GM19372 (cell line): ENCODE data around the gene NOL4L.
"Not testable (repeated sequence)": the region's sequence is repeated elsewhere in the genome, so short reads cannot be mapped to it uniquely, and the experiment has no call there.

Experiments
- ATAC-seq: cut with Tn5 transposase; IDR thresholded peaks from one replicate; pipeline ENCODE4 v1.9.1; 2021; ENCODE audit warnings: mild to moderate bottlenecking, low read depth, moderate library complexity; ENCODE audit not compliant: unreplicated experiment

NOL4L gene

DNA sequence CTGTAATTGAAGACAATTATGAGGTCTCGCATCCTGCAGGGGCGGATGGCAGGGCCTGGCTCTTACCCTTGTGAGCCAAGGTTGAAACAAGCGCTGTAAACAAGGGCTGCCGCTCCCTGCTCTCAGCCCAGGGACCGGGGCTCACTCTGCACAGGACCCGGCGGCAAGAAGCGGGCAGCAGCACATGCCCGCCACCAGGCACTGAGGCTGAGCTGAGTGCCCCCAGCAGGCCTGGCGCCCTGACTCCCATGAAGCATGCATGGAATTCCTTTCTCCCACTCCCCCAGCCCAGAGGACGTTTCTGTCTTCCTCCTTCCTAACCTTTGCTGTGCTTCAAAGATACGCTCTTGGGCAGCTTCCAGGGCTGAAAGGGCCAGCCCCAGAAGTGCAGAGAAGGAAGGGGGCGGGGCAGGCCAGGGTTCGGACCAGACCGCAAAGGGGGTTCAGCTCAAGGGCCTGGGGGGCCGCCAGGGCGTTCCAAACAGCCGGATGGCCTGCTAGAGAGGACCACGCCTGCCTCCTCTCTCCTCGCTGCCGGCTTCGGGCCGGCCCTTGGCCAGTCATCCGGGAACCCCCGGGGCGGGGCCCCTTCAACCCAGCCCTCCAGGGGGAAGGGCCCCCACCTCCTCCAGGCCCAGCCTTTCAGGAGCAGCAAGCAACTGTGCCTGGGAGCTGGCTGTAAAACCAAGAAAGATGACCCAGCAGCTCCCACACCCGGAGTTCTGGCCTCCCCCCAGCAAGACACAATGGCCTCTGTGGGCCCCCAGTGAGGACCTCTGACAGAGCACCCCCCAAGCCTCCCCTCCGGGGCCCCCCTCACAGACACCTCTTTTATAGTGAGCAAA lies 109.9 kb downstream of the NOL4L start:
- ATAC-seq: no peak

DNA sequence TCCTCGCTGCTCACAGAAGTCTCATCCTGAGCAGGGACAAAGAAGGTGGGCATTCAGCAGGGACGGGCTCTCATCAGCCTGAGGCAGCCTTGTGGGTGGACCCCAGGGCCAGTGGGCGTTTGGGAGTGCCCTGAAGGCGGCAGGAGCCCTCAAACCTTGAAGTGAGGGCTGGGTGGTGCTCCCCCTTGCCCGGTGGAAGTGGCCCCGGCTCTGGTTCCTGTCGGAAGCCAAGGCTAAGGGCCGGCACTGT lies 110.5 kb downstream of the NOL4L start:
- no peak for ATAC-seq

DNA sequence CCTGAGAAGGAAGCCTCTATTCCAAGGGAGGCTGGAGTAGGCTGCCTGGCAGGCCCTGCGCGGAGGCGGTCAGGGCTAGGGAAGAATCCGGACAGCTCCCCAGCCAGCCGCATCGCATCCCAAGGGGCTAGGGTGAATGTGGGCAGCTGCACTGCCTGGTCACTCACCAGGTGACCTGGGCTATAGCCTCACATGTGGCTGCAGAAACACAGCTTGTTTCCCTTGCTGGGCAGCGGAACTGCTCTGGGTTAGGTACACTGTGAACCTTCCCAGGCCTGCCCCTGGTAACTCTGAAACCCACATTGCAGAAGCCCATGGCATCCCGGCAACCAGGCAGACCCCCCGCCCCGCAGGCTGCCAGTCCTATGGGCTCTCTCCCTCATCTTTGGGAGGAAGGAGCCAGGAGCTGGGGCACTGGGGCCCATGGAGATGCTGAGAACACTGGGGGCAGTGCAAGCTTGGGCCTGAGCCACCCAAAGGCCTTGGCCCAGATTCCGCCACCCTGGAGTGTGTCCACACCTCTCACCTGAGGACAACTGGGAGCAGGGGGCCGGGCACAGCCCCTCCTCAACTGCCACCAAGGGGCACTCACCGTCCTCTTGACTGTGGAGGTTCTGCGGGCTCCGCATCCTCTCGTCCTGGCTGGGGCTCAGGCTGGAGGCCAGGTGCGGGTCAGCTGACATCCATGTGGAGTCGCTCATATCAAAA lies 111.0 kb downstream of the NOL4L start:
- ATAC-seq: no peak

DNA sequence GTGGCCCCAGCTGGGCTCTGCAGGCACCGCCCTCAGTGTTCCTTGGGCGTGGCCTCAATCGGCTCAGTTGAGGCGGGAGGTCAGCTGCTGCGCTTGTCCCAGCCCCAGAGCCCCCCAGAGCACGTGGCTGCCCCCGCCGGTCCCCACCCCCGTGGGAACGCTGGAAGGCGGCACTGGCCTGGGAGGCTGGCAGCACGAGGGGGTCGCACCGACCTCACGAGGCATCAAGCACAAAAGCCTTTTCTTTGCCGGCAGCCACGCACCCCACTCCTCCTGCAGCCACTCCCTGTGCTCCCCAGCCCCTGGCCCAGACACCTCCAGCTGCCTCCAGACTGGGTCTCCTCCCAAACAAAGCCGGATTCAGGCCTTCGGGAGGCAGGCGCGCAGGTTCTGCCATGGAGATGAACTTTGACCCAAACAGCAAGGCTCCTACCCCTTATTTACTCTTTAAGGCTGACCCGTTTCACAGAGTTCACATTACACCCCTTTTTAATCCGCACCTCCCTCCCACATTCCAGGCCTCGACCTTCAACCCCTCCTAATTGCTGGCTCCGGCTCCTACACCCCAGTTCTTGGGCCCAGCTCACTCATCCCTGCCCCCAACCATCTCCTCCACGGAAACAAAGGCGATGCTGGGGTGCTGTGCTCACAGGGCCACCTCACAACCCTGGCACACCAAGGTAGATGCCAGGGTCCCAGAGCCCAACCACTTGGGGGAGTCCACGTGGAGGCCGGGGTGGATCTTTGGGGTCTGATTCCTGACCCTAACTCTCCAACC lies 111.7 kb downstream of the NOL4L start:
- ATAC-seq: no peak

DNA sequence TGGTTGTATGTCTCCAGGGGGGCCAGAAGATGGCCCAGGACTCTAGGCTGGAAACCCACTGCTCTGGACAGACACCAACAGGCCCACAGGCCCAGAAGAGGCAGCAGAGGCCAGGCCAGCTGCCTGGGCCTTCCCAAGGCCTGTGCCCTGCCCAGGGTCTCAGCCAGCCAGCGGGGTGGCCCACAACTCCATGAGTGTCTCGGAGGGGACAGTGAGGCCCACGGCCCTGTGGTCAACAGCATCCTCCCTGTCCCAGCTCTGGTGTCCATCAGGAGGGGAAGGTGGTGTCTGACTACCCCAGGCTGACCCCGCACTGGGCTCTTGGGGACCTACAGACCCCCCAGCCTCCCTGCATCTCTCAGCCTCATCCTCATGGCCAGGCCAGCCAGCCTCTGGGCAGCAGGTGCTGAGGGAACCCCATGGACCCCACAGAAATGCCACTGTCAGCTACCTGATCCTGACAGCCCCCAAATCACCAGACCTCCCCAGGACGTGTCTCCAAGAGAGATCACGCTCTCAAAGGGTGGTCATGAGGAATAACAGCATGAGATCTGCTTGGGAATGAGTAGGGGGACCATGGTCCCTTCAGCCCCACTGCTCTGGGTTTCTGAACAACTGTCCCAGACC lies 112.4 kb downstream of the NOL4L start:
- no peak for ATAC-seq

DNA sequence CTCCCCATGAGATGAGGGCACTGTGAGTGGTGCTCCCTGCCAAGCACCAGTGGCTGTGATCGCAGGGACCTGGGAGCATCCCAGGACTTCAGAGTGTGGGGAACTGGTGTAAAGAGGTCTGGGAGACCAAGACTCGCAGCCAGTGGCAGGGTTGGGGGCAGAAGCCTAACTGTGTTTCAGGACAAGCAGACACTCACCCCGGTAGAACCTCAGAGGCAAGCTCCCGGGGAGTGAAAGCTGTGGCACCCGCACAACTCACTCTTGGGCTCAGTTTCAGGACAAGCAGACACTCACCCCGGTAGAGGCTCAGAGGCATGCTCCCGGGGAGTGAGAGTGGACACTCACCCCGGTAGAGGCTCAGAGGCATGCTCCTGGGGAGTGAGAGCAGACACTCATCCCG lies 114.2 kb downstream of the NOL4L start:
- ATAC-seq: no peak

DNA sequence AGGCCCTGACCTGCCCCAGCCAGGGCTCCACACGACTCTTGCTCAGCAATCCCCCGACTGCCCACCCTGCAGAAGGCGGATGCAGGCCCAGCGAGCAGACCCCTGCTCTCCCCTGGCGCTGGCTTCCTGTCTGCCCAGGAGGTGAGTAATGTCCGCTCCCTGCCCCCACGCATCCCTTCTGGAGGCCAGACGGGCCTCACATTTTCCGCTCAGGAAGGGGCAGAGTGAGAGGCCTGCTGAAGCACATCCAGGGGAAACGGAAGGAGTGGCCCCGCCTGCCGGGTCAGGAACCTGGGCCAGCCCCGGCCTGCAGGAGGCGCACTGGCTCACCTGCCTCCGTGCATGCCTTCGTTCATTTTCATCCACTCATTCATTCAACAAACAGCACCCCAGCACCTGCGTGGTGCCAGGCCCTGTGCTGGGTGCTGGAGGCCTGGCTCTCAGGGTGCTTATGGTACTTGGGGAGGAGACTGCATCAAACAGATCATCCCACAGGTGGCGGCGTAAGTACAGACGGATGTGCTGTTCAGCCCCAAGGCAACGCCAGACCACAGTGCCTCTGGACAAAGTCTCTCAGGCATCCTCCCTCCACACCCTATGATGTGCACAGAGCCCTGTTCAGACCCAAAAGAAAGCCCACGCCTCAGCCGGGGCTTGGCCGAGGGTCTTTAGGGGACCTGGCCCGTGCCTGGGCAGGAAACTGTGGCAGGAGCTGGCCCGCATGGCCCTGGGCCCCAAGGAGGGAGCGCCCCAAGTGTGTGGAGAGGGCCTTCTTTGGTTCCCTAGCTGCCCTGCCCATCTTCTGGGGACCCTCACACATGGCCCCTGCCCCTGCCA lies 114.9 kb downstream of the NOL4L start:
- no peak for ATAC-seq

DNA sequence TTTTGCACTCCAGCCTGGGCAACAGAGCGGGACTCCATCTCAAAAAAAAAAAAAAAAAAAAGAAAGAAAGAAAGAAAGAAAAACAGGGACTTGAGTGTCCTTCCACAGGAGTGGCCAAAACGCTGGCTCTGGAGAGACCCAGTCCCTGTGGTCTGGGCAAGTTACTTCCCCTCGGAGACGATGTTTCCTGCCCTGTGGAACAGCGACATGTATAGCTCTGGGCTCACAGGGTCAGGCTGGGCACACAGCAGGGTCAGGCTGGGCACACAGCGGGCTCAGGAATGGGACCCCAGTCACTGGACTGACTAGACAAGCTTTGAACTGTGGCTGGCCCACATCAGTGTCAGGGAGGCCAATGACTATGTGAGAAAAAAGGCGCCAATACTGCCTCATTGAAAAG lies 116.3 kb downstream of the NOL4L start:
- ATAC-seq: no peak

DNA sequence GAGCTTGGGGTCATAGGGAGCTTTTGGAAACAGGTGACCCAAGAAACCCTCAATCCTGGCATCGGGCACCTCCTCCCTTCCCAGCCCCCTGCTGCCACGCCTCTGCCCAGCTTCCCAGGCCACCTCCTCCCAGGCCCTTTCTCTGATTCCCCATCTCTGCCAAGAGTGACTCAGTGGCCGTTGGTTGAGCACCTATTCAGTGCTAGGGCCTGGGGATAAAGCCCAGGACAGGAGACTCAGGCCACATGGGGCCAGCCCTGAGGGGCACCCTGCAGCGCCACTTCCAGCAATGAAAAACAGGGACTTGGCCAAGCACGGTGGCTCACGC lies 116.9 kb downstream of the NOL4L start:
- no peak for ATAC-seq

DNA sequence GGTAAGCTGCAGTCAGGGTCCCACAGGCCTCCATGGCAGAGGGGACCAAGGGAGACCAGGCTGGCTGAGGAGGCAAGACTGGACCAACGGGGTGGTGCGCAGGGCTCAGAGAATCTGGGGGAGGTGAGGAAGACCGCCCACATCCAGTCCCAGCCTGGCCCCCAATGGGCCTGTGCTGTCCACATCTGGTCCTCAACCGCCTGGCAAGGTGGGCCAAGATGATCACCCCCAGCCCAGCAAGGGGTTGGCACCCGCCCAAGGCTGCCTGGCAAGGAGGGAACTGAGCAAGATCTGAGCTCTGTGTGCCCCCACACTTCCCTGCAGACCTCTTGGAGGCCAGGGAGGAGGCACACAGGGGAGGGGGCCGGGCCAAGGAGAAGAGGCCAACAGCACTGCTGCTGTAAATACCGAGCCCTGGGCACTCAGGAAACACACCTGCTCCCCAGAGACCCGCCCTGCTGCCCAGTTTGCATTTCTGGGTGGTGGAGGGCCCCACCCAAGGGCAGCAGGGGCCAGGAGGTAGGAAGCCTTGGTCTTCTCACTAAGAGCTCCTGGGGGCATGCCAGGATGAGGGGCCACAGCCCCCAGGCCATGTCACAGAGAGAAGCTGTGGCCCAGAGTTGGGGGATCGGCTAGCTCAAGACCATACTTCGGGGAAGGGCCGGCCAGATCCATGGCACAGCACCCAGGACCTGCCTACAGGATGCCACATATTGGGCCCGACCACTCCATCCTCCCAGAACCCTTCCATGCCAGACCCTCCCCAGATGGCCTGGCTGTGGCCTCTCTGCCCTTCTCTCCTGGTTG lies 117.4 kb downstream of the NOL4L start:
- ATAC-seq: no peak

DNA sequence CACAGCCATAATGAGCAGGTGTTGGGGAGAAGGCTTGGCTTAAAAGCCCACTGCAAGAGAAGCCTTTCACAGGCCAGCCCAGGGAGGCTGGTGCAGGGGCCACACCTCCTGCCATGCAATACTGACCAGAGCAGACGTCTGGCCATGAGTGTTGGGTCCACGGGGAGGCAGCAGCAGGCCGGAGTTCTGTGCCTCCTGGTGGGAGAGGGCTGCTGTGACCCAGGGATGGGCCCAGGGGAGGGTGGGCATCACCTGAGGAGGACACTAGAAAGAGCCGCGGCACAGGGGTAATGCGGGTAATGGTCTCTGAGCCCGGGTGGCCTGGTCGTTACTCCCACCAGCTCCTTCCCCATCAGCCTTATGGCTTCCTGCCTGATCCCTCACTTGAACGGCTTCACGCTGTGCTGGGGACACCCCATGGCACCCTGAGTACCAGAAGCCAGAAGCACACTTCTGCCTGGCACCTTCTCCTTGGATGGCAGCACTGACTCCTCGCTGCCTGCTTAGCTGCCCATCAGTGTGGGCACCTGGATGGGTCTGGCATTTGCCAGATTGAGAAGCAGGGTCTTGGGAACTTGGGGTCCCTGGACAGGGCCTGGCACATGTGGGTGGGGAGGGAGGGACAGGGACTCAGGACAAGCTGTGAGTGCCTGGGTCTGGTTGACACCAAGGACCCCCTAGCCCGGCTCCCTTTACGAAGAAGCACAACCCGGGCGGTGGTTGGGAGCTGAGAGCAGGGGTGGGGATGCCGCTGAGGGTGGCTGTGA lies 118.2 kb downstream of the NOL4L start:
- ATAC-seq: no peak

DNA sequence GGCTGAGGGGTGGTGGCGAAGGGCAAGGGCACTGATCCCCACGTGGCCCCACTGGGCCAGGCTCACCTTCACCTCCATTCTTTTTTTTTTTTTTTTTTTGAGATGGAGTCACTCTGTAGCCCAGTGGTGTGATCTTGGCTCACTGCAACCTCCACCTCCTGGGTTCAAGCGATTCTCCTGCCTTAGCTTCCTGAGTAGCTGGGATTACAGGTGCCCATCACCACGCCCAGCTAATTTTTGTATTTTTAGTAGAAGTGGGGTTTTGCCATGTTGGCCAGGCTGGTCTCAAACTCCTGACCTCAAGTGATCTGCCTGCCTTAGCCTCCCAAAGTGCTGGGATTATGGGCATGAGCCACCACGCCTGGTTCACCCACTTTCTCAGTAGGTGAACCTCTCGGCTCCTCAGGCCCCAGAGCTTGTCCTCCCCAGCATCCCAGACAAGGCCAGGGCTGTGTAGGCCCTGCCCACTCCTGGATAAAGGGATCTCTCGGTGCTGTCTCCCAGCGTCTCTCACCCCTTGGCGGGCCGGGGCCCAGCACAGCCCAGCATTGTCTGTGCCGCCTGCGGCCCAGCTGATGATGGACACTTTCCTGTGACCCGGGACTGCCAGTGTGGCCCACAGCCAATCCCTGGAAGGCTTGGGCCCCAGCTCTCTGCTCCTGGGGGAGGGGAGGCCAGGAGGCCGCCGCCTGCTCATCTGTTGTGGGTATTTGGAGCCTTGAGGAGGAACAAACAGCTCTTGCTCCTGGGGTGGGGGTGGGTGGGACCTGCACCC lies 119.0 kb downstream of the NOL4L start:
- not testable (repeated sequence) for ATAC-seq

DNA sequence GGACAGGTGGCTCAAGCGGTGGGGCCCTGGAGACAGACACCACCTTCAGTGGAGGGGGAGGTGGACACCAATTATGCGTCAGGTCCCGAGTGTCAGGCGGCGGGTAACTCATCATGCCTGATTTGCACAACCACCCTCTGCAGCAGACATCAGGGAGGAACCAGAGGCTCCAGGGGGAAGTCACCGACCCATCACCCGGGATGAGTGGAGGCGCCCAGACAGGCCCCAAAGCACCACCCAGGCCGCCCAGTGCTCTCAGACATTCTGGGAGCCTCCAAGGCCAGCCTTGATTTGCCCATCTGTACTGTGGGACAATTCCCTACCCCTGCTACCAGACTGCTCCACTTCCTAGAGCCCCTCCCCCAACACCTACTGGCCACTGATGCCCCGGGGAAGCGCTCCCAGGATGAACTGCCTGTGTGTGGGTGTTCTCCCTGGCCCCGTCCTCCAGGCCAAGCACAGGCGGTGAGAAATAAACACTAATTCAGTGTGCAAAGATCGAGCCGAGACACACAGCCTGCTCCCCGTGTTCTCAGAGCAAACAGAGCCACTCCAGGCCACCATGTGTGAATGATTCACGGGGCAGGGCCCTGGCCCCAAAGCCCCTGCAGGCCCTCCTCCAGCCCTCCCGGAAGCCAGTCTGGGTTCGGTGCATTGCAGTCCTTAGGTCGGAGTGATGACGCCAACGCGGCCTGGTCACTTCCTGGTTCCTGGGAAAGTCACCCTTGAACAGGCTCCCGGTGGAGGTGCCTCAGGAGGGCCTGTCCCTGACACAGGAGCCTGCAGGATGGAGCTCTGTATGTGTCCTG lies 119.8 kb downstream of the NOL4L start:
- ATAC-seq: no peak

DNA sequence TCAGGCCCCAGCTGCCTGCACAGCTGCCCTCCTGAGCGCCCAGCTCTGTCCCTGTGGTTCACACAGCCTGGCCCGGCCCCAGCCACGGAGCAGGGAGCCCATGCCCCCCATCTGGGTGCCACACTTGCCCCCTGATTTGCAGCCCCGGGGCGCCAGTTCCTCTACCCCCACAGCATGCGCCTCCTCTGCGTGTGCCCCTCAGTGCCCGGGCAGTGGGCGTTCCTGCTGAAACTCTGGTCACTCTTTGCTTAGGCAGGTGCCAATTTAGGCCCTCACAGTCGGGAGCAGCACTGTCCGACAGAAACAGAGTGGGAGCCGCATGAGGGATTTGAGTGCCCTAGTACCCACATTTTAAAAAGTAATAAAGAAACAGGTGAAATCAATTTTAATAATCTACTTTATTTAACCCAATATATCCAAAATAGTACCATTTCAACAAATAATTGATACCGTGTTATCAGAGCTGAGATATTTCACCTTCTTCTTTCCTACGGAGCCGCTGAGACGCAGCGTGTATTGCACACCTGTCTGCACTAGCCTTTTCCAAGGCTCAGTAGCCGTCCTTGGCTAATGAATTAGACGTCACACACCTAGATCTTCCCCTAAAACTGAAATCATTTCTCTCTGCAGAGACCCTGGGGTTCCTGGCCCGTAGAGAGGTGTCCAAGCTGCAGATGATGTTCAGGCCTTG lies 120.6 kb downstream of the NOL4L start:
- ATAC-seq: no peak

DNA sequence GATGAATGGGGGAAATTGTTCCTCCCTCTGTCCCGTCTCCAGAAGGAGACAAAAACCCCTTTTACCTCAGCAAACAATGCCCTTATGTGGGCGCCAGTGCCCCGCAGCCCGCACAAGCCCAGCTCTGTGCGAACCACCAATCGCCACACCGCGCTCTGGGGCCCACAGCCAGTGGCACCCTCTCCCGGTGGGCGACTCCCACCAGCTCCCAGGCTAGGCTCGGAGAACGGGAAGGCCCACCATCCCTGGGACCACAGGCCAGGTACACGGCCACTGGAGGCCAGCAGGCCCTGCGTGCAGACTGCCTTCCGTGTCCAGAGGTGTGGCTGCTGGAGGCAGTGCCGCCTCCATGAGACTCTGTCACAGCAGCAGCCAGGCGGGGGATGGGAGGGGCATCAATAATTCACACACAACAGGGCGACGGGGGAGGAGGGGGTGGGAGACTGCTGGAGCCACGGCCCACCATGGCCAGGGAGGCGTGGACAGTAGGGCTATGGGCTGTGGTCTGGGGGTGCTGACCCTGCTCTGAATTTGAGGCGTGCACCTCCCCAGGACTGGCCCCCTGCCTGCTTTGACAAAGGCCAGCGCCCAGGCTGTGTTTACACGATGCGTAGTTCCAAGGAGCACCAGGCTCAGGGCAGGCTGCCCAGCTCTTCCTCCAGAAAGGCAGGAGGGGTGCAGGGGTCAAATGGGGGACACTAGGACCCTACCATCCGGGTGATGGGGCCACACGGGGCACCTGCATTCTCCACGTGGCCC lies 121.3 kb downstream of the NOL4L start:
- ATAC-seq: no peak
